ENCODE results near the gene AMPD3.

DNA sequence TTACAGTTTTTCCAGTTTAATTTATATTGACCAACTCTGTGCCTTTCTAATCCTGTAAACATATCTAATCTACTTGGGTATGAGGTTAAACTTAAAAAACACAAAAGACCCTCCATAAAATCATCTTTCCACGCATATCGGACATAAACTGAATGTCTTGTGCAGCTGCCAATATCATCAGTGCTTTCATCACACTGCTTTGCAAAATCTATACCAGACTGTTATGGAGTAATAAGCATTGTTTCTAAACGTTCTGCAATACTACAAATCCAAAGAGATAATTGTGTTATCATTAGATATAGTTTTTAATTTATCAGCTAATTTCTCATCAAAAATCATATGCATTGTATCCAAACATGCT, 36.1 kb upstream of the AMPD3 start:
- TF ChIP-seq, protein P1, sequence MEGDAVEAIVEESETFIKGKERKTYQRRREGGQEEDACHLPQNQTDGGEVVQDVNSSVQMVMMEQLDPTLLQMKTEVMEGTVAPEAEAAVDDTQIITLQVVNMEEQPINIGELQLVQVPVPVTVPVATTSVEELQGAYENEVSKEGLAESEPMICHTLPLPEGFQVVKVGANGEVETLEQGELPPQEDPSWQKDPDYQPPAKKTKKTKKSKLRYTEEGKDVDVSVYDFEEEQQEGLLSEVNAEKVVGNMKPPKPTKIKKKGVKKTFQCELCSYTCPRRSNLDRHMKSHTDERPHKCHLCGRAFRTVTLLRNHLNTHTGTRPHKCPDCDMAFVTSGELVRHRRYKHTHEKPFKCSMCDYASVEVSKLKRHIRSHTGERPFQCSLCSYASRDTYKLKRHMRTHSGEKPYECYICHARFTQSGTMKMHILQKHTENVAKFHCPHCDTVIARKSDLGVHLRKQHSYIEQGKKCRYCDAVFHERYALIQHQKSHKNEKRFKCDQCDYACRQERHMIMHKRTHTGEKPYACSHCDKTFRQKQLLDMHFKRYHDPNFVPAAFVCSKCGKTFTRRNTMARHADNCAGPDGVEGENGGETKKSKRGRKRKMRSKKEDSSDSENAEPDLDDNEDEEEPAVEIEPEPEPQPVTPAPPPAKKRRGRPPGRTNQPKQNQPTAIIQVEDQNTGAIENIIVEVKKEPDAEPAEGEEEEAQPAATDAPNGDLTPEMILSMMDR (IDR thresholded peaks at IDR 0.05), result no peak
- TF ChIP-seq EZH2 (IDR thresholded peaks at IDR 0.05; ENCODE audit: borderline replicate concordance, insufficient read depth, low read depth, low read length, poor library complexity, severe bottlenecking), result no peak
